ENCODE results near the gene PTCH2. TPM values are rescaled to one million over a fixed set of nuclear protein-coding genes. Genes with fewer than 3 reads are reported as not detected.

The PTCH2 gene
- total RNA-seq, 1 donor from 2014 or later: 0.59 TPM

GRCh38 chr1:44775930-44776729 lies 66.9 kb downstream of the PTCH2 start:
- Mint-ChIP-seq H3K9me3 (no peaks in the 10 kb centered on the region), H3K36me3 (ENCODE audit: low read depth) (peaks cover 61% of the 10 kb centered on the region), H3K27me3 (ENCODE audit: low read depth) (no peaks in the 10 kb centered on the region), H3K27ac (peak overlapping the region; percentile 93), H3K4me1 (ENCODE audit: low read depth) (peaks cover 27% of the 10 kb centered on the region), H3K4me3 (ENCODE audit: low read depth) (peak overlapping the region; percentile 88)
- intact Hi-C loops (cut with micrococcal nuclease): loop anchor here (1.0 to 2.0 kb wide), 3 partner anchors 7 to 45 kb away; partner anchors contain the start of genes KIF2C and RNU5D-1
- peak; percentile 33 for DNase-seq (ENCODE audit: low spot score)

- Mint-ChIP-seq H3K9me3 (no peaks in the 10 kb centered on the region), H3K4me1 (ENCODE audit: low read depth) (peaks cover 24% of the 10 kb centered on the region), H3K36me3 (ENCODE audit: low read depth) (peaks cover 52% of the 10 kb centered on the region), H3K4me3 (ENCODE audit: low read depth) (peak within 1 kb of the TSS; percentile 88), H3K27ac (peak within 1 kb of the TSS; percentile 93), H3K27me3 (ENCODE audit: low read depth) (no peaks in the 10 kb centered on the region)
- intact Hi-C loops (cut with micrococcal nuclease): loop anchor here (1.0 to 2.0 kb wide), 3 partner anchors 8 to 45 kb away; partner anchors contain the start of genes KIF2C and RNU5D-1
- peak; percentile 86 for DNase-seq (ENCODE audit: low spot score)
Observed at GRCh38 chr1:44775078-44775929, 67.7 kb downstream of the PTCH2 start, which contains the start of gene RPS8. TSS of gene RPS8 (plus strand) at chr1:44775540. CDS start at chr1:44775597, 57 bp downstream.

Other genes starting within 250 kb of the PTCH2 start
- gene TMEM53, start 168.8 kb downstream of the PTCH2 start, total RNA-seq: 6.3 and 6.7 TPM in 2 replicates
- gene ARMH1, start 168.5 kb downstream of the PTCH2 start, total RNA-seq: 139 and 157 TPM in 2 replicates
- gene RNU5D-1, start 112.1 kb downstream of the PTCH2 start, total RNA-seq: not detected in 2 replicates
- 82.7 and 83.5 TPM in 2 replicates for gene KIF2C, start 103.4 kb downstream of the PTCH2 start, total RNA-seq
- gene RPS8, start 67.7 kb downstream of the PTCH2 start, total RNA-seq: 2,328 and 2,356 TPM in 2 replicates
- 0.91 and 1.7 TPM in 2 replicates for gene BEST4, start 55.1 kb downstream of the PTCH2 start, total RNA-seq
- gene PLK3, start 42.9 kb downstream of the PTCH2 start, total RNA-seq: 128 and 135 TPM in 2 replicates
- gene DYNLT4, start 35.9 kb downstream of the PTCH2 start, total RNA-seq: 0.32 TPM in 1 of 2 replicates, not detected in the other
- 17.0 and 19.8 TPM in 2 replicates for gene BTBD19, start 34.7 kb downstream of the PTCH2 start, total RNA-seq
- gene EIF2B3, start 143.3 kb upstream of the PTCH2 start, total RNA-seq: 42.6 and 43.9 TPM in 2 replicates
- gene HECTD3, start 168.1 kb upstream of the PTCH2 start, total RNA-seq: 20.7 and 22.1 TPM in 2 replicates
- 84.8 and 85.9 TPM in 2 replicates for gene UROD, start 169.0 kb upstream of the PTCH2 start, total RNA-seq

Measured in activated T-helper 2 cell treated with anti-CD3 and anti-CD28 coated beads, Interferon-gamma antibody, Interleukin-2, Interleukin-4, amounts not matched to agents 10 μg/mL and 5 μg/mL and 100 μg/mL, durations not matched to agents 14 hours and 24 hours and 36 hours (primary cell).